Omental fat pad (tissue), 4 donors: ENCODE measurements around the gene PGD. TPM values are rescaled to one million over a fixed set of nuclear protein-coding genes. Genes with fewer than 3 reads are reported as not detected.

Source experiments
- ATAC-seq: fragments of 150-250 bp; one replicate; pipeline ENCODE4 v1.9.1; 2016; ENCODE audit warnings: mild to moderate bottlenecking, moderate library complexity; ENCODE audit not compliant: low FRiP score
- DNase-seq: peaks from one replicate; pipeline ENCODE4 v3.0.0-alpha.2; 2019; ENCODE audit warnings: low spot score
- total RNA-seq, 4 donors: library from RNA; depleted of rRNA; stranded (reverse); fragments of >200 nt; gene quantifications; one replicate each; pipeline ENCODE4 v1.1.0, GENCODE V29; 2016
- TF ChIP-seq, protein P1 (sequence below), 3 donors: fragments of 450-650 bp; IDR thresholded peaks; one replicate each; pipeline ENCODE4 v1.5.1; 2016 to 2017; ENCODE audit warnings: antibody characterized with exemption in 3 of 3, mild to moderate bottlenecking in 3 of 3, moderate library complexity in 2 of 3

The PGD gene
- total RNA-seq, 4 donors from 2014 or later: 139 to 432 (median 290) TPM

DNA sequence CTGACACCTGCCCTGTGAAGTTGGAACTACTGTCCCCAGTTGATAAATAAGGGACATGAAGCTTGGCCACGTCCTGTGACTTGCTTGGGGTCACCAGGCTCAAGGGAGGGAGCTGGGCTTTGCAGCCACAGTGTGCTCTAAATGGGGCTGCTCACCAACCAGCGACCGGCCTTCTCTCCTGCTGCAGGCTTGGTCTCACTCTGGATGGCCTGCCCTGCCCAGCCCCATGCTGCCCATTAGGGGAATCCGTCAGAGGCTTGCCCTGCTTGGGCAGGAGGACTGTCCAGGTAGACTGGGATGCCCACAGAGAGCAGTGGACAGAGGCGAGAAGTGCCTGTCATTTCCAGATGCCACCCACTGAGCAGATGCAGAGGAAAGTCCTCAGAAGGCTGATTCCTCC is 30.1 kb downstream of the PGD start:
- ATAC-seq: no peak

DNA sequence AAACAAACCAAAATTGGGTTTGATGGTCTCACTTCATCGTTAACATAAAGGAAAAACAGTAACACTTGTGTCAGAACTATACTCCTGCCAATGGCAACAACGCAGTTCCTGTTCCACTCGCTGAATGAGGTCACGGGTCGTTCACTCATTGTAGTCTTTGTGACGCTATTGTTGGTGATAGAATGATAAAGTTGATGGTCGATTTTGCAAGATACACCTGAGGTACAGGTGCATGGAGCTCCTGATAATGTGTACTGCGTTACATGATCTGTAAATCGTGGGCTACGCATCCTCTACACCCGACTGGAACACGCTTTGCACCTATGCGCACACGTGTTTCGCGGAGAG is 31.0 kb downstream of the PGD start:
- DNase-seq (no peak), ATAC-seq (no peak)
- TF ChIP-seq, protein P1, sequence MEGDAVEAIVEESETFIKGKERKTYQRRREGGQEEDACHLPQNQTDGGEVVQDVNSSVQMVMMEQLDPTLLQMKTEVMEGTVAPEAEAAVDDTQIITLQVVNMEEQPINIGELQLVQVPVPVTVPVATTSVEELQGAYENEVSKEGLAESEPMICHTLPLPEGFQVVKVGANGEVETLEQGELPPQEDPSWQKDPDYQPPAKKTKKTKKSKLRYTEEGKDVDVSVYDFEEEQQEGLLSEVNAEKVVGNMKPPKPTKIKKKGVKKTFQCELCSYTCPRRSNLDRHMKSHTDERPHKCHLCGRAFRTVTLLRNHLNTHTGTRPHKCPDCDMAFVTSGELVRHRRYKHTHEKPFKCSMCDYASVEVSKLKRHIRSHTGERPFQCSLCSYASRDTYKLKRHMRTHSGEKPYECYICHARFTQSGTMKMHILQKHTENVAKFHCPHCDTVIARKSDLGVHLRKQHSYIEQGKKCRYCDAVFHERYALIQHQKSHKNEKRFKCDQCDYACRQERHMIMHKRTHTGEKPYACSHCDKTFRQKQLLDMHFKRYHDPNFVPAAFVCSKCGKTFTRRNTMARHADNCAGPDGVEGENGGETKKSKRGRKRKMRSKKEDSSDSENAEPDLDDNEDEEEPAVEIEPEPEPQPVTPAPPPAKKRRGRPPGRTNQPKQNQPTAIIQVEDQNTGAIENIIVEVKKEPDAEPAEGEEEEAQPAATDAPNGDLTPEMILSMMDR (IDR thresholded peaks at IDR 0.05): no peak

More for the DNA sequence above, 30.1 kb downstream of the PGD start:
- TF ChIP-seq, protein P1 (IDR thresholded peaks at IDR 0.05): no peak
- no peak for DNase-seq

DNA sequence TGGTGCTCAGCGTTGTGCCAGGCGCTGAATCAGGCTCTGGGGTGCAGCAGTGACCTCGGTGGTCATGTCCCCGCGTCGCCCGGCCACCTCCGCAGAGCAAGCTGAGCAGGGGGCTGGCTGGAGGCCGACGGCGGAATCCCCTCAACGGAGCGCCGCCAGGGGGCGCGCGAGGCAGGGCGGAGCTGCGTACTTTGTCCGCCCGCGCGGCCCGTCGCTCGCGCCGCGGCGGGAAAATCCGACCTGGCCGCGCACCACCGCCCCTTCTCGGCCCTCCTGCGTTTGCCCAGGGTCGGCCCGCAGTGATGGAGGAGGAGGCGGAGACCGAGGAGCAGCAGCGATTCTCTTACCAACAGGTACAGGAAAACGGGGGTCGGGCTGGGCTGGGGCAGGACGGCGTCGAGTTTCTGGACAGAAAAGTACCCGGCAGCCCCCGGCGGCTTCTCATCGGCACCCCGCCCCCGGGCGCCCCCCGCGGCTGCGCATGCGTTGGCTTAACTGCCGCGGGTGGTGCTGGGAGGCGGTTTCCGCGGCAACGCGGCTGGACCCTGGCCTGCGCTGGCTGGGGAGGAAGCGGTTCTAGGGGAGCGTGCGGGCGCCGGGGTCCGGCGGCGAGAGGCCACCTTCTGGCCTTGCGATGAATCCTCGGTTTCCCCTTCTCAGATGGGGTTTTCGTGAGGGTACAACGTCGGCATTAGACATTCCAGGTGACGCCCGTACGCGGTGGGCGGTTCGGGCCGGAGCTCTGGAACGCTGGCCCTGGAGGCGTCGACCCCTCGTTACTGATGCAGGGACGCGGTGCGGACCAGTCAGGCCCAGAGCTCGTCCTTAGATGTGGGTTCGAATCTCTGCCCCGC is 31.6 kb downstream of the PGD start, which contains the start of gene CENPS:
CENPS (plus strand) TSS at position 218 of the 854 bp plus-strand sequence; CDS start at position 303, 85 bp downstream.
- ATAC-seq (peak; percentile 94), DNase-seq (peak; percentile 63)
- TF ChIP-seq, protein P1 (IDR thresholded peaks at IDR 0.05): peak in 2 of 3 donors; percentile 97 to 99

DNA sequence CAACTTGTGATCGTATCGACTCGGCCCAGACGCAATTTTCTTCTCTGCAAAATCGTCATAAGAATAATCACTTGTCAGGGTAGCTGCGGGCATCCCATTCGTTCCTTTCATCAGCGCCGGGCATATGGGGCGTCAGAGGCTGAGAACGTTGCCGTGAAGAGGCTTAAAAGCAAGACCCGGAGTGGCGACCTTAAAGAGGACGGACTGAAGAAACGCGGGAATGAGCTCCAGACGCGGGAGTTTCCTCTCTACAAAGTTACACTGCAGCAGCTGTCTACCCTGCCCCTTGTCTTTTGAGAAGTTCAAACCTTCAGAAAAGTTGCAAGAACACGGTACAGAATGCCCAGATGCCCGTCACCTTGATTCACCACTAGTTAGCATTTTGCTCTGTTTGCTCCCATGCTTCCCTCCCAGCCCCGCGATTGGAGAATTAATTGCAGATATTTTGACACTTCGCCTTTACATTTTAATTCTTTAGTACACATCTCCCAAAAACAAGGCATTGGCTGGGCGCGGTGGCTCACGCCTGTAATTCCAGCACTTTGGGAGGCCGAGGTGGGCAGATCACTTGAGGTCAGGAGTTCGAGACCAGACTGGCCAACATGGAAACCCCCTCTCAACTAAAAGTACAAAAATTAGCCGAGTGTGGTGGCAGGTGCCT is 32.3 kb downstream of the PGD start:
- DNase-seq (no peak), ATAC-seq (no peak)
- TF ChIP-seq, protein P1 (IDR thresholded peaks at IDR 0.05): no peak

DNA sequence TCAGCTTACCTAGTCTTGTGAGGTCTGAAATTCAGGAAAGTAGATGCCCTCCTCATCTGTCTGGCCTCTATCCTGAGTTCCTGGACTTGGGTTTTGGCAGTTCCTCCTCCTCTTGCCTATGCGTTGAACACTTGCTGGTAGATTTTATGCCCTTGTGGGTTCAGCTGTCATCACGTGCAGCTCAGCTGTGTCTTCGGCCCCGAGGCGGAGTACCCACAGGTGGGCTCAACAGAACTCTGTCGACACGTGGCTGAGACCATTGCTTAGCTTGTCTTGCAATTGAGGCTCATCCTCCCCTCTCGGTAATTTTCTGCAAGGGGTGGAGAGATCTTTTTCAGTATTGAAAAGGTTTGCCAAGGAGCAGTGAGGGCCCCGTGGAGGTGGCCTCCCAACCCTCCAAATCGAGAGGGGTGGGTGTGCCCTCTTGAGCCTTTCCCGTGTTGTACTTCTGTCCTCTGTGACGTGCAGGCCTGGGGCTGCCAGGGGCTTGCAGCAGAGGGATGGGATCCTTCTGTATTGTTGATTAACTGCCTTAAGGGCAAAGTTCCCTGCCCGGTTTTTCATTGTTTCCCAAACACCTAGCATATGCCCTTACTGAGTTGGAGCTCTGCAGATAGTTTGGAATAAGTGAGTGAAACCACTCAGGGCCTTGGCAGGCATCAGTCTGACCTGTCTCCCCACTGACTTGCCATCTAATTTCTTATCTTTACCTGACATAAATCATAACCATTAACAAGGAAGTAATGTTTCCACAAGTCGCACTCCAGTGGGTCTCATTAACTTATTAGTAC is 34.2 kb downstream of the PGD start:
- DNase-seq (no peak), ATAC-seq (no peak)
- TF ChIP-seq, protein P1 (IDR thresholded peaks at IDR 0.05): no peak

DNA sequence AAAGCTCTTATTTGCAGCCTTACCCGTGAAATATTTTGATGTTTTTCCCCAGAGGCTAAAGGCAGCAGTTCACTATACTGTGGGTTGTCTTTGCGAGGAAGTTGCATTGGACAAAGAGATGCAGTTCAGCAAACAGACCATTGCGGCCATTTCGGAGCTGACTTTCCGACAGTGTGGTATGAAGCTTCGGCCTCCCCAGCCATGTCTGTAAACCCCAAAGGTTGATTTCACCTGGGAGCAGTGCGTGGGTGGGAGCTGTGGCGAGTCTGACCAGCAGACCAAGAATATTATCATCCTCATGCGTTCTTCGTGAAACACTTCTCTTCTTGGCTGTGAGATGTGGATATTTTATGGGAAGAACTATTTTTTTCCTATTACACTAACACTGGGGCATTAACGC is 34.9 kb downstream of the PGD start:
- ATAC-seq: no peak
- TF ChIP-seq, protein P1 (IDR thresholded peaks at IDR 0.05): no peak
- DNase-seq: no peak
